Activated CD4-positive, alpha-beta T cell treated with anti-CD3 and anti-CD28 coated beads, Interleukin-2, amount 10 ng/mL, durations not matched to agents 24 days and 14 days (primary cell): ENCODE measurements around the gene MOB3A. TPM values are rescaled to one million over a fixed set of nuclear protein-coding genes. Genes with fewer than 3 reads are reported as not detected.
"Not testable (repeated sequence)": the region's sequence is repeated elsewhere in the genome, so short reads cannot be mapped to it uniquely, and the experiment has no call there.

Experiments used
- DNase-seq: peaks from one replicate; pipeline ENCODE4 v3.0.0; 2022
- H3K27ac Mint-ChIP-seq: one replicate; pipeline ENCODE4 v1.8.0; 2022; ENCODE audit warnings: mild to moderate bottlenecking, mixed read lengths
- H3K27me3 Mint-ChIP-seq: one replicate; pipeline ENCODE4 v1.8.0; 2022; ENCODE audit warnings: mixed read lengths
- H3K36me3 Mint-ChIP-seq: one replicate; pipeline ENCODE4 v1.8.0; 2022; ENCODE audit warnings: low read depth, mild to moderate bottlenecking, mixed read lengths
- H3K4me1 Mint-ChIP-seq: one replicate; pipeline ENCODE4 v1.8.0; 2021; ENCODE audit warnings: mixed read lengths
- H3K4me3 Mint-ChIP-seq: one replicate; pipeline ENCODE4 v1.8.0; 2022; ENCODE audit warnings: mild to moderate bottlenecking, moderate library complexity, mixed read lengths
- H3K9me3 Mint-ChIP-seq: one replicate; pipeline ENCODE4 v1.8.0; 2021; ENCODE audit warnings: mixed read lengths
- intact Hi-C: fragments of 100-400 bp; cut with micrococcal nuclease; formaldehyde crosslinking; loops from one replicate; pipeline ENCODE4 v1.15.1; 2023
- total RNA-seq: library from RNA; stranded (reverse); gene quantifications from 2 replicates; pipeline ENCODE4 v1.2.3, GENCODE V29; 2022

The MOB3A gene
- total RNA-seq, 1 donor from 2014 or later: 185 TPM

DNA sequence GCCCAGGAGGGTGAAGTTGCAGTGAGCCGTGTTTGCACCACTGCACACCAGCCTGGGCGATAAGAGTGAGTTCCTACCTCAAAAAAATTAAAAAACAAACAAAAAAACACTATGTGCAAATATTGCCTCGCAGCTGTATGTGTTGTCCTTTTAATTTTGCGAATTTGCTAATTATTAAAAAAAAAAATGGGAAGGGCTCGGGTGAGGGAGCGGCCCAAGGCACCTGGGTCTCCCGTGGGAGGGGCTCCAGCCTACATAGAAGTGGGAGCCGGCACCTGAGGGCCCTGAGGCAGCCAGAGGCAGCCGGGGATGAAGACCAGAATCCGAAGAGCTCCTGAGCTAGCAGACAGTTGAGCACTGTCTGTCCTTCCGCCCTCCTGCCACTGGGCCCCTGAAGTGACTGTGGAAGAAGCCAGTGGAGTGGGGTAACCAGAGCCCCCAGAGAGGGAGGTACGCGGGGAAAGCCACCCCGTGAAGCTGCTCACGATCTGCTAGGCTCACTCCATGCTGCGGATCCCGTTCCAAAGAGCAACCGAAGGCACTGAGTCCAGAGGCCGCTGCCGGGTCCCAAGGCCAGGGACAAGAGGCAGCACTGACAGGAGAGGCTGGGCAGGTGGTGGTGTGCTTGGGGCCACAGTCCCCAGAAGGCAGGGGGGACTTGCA lies 7.0 kb upstream of the MOB3A start:
- intact Hi-C loops: no loop called here
- Mint-ChIP-seq H3K4me3 (no peak overlapping the region), H3K36me3 (peaks cover 52% of the 10 kb centered on the region), H3K4me1 (peaks cover 2% of the 10 kb centered on the region), H3K27ac (no peak overlapping the region), H3K9me3 (peaks cover 8% of the 10 kb centered on the region), H3K27me3 (no peaks in the 10 kb centered on the region)
- no peak for DNase-seq

DNA sequence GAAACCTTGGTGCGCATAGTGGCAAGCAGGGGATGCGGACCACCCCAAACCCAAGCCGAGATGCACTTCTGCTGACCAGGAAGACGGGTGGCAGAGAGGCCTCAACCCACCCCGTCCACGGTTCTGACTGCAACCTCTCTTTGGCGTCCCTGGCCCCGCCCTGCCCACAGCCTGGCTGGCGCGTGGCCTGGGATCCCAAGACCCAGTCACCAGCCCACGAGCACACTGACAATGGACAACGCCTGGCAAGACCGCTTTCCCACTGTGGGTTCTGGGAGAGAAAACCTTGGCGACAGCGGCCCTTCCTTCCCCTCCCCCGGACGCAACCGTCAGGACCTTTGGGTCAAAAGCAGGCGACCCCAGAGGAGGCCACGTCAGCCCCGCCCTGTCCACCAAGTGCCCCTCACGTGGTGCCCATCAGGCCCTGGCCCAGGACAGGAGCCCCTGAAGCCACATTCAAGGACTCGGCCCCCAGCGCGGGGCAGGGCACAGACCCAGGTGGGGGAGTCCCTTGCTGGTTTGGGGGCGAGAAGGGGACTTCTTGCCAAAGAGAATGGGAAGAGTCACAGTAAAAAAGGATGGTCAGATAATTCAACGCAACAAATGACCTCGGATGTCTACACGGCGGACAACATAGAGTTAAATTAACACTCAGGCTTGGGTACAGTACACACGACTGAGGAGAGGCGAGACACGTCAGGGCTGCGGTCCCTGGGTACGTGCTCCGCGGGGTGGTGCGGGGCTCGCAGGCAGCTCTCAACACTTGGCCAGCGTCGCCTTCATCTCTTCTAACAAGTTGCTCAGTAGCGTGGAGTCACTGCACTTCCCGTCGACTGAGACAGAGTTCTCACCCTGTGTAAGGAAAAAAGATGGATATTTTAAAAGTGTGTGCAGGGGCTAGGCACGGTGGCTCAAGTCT lies 5.5 kb upstream of the MOB3A start:
- no peak overlapping the region for H3K4me3 Mint-ChIP-seq
- peaks cover 43% of the 10 kb centered on the region for H3K36me3 Mint-ChIP-seq
- H3K4me1 Mint-ChIP-seq: peaks cover 9% of the 10 kb centered on the region
- intact Hi-C loops: no loop called here
- no peaks in the 10 kb centered on the region for H3K27me3 Mint-ChIP-seq
- H3K9me3 Mint-ChIP-seq: peaks cover 8% of the 10 kb centered on the region
- no peak for DNase-seq
- no peak overlapping the region for H3K27ac Mint-ChIP-seq

DNA sequence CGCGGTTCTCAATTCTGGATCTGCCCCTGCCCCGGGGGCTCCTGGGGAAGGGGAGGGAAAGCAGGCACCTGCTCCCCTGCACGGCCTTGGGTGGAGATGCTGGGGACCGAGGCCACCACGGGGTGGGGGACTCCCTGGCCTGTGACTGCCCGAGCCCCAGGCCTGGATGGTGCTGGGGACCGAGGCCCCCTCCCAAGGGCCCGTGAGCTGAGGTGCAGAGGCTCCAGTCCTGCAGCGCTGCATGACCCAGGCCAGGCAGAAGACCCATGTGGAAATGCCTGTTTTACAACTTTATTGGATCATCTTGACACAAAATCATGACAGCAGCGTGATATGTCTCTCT lies 4.6 kb upstream of the MOB3A start:
- Mint-ChIP-seq H3K27ac (no peak overlapping the region), H3K9me3 (peaks cover 8% of the 10 kb centered on the region), H3K27me3 (no peaks in the 10 kb centered on the region), H3K4me3 (no peak overlapping the region), H3K36me3 (peaks cover 38% of the 10 kb centered on the region), H3K4me1 (peaks cover 9% of the 10 kb centered on the region)
- intact Hi-C loops: no loop called here
- no peak for DNase-seq

DNA sequence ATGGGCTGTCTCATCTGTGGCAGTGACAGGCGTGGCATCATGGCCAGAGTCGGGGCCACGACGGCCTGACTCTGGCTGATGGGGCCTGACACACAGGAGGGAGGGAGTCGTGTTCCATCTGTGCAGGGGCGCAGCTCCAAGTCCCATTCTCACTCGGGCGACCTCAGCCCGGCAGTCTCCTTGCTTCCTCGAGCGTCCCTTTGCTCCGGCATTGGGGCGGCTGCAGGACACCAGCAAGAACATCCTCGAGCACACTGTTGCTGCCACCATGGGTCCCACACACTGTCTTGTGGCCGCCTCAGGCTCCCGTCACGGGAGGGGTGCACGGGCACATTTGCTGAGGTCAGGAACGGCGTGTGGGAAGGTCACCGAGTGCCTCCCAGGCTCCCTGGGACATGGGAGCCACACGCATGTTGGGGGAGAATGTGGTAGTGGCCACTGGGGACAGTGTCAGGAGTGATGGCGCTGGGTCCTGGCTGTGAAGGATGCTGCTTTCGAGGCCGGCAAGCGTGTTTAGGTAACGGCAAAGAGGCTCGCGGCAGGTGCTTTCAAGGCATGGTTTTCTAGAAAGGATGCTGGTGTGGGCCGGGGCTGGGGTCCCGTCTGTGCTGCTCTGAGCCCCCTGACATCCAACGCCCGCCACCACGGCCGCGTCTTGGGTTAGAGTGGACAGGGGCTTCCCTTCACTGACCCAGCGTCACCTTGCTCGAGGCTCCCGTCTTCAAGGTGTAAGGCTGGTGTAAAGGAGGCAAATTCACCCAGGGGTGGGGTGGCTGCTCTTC lies 4.0 kb upstream of the MOB3A start:
- DNase-seq: peak; percentile 58
- Mint-ChIP-seq H3K4me1 (peaks cover 10% of the 10 kb centered on the region), H3K27ac (no peak overlapping the region), H3K4me3 (no peak overlapping the region), H3K36me3 (peaks cover 35% of the 10 kb centered on the region), H3K27me3 (no peaks in the 10 kb centered on the region), H3K9me3 (peaks cover 8% of the 10 kb centered on the region)
- intact Hi-C loops: loop anchor here (5.0 kb wide), 2 partner anchors 52 to 238 kb away; partner anchors contain the start of genes AP3D1 and KLF16

DNA sequence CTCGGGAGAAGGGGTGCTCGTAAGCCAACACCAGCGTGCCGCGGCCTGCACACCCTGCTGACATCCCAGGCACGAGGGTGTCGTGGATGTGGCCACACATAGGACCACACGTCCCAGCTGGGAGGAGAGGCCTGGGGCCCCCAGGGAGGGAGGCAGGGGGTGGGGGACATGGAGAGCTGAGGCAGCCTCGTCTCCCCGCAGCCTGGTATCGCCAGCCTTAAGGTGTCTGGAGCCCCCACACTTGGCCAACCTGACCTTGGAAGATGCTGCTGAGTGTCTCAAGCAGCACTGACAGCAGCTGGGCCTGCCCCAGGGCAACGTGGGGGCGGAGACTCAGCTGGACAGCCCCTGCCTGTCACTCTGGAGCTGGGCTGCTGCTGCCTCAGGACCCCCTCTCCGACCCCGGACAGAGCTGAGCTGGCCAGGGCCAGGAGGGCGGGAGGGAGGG lies 3.0 kb upstream of the MOB3A start:
- Mint-ChIP-seq H3K36me3 (peaks cover 35% of the 10 kb centered on the region), H3K27ac (no peak overlapping the region), H3K27me3 (no peaks in the 10 kb centered on the region), H3K4me3 (no peak overlapping the region), H3K9me3 (peaks cover 5% of the 10 kb centered on the region), H3K4me1 (peaks cover 17% of the 10 kb centered on the region)
- peak; percentile 62 for DNase-seq
- intact Hi-C loops: loop anchor here (5.0 kb wide), 2 partner anchors 53 to 237 kb away; partner anchors contain the start of genes AP3D1 and KLF16

DNA sequence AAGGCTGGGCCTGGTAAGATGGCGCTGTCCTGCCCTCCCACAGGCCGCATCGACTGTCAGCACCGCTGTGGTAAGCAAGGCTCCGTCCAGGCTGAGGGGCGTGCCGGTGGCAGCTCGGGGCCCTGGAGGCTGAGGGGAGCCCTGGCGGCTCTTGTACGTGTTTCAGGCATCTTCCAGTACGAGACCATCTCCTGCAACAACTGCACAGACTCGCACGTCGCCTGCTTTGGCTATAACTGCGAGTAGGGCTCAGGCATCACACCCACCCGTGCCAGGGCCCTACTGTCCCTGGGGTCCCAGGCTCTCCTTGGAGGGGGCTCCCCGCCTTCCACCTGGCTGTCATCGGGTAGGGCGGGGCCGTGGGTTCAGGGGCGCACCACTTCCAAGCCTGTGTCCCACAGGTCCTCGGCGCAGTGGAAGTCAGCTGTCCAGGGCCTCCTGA lies 1.8 kb upstream of the MOB3A start:
- Mint-ChIP-seq H3K27me3 (no peaks in the 10 kb centered on the region), H3K36me3 (peaks cover 28% of the 10 kb centered on the region), H3K4me1 (peaks cover 23% of the 10 kb centered on the region), H3K9me3 (no peaks in the 10 kb centered on the region), H3K27ac (no peak overlapping the region), H3K4me3 (peak overlapping the region; percentile 89)
- DNase-seq: no peak
- intact Hi-C loops: loop anchor here (2.0 to 5.0 kb wide), 3 partner anchors 54 to 236 kb away; partner anchors contain the start of genes AP3D1, DOT1L and KLF16

DNA sequence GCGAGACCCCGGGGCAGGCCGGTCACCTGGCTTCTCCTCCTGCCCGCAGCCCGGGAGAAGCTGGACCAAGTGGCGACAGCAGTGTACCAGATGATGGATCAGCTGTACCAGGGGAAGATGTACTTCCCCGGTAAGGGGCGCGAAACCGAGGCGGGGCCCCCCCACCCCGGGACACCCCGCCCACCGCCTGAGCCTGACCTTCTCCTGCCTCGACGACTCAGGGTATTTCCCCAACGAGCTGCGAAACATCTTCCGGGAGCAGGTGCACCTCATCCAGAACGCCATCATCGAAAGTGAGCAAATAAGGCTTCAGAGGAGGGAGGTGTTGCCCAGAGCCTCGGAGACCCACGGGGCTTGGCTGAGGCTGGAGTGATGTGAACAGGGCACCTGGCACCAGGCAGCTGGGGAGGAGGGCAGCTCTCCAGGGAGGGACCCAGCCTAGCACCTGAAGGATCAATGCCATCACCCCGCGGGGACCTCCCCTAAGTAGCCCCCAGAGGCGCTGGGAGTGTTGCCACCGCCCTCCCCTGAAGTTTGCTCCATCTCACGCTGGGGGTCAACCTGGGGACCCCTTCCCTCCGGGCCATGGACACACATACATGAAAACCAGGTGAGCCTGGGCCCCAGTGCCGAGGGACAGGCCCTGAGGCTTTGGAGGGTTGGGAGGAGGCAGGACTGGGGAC lies 1.2 kb upstream of the MOB3A start:
- no peaks in the 10 kb centered on the region for H3K27me3 Mint-ChIP-seq
- peak; percentile 86 for DNase-seq
- intact Hi-C loops: loop anchor here (2.0 to 5.0 kb wide), 3 partner anchors 55 to 235 kb away; partner anchors contain the start of genes AP3D1, DOT1L and KLF16
- H3K4me3 Mint-ChIP-seq: peak overlapping the region; percentile 89
- H3K36me3 Mint-ChIP-seq: peaks cover 30% of the 10 kb centered on the region
- peaks cover 25% of the 10 kb centered on the region for H3K4me1 Mint-ChIP-seq
- H3K27ac Mint-ChIP-seq: peak overlapping the region; percentile 88
- H3K9me3 Mint-ChIP-seq: no peaks in the 10 kb centered on the region

DNA sequence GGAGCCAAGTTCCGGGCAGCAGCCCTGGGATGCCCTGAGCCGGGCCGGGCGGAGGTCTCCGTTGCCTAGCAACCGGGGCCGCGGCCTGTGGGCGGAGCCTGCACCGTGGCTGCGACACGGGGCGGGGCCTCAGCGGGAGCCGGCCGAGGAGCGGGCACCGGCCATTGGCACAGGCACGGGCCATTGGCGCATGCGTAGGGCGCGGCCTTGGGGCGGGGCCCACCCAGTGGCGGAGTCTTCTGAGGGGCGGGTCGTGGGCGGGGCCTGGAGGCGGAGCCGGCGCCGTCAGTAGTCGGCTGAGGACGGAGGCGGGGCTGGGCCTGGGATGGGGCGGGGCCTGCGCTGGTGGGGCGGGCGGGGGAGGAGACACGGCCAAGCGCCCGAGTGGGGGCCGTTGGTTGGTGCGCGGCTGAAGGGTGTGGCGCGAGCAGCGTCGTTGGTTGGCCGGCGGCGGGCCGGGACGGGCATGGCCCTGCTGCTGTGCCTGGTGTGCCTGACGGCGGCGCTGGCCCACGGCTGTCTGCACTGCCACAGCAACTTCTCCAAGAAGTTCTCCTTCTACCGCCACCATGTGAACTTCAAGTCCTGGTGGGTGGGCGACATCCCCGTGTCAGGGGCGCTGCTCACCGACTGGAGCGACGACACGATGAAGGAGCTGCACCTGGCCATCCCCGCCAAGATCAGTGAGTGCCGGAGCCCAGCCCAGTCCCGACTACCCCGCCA lies 515 bp upstream of the MOB3A start, which contains the start of gene IZUMO4:
Gene IZUMO4, plus strand, starts transcription at position 436 of the 723 bp plus-strand sequence. Its CDS starts 31 bp downstream, at position 467.
- Mint-ChIP-seq H3K36me3 (peaks cover 30% of the 10 kb centered on the region), H3K9me3 (no peaks in the 10 kb centered on the region), H3K4me3 (peak within 1 kb of the TSS; percentile 90), H3K27ac (peak within 1 kb of the TSS; percentile 94), H3K4me1 (peaks cover 25% of the 10 kb centered on the region), H3K27me3 (no peaks in the 10 kb centered on the region)
- peak; percentile 100 for DNase-seq
- intact Hi-C loops: loop anchor here (1.0 to 5.0 kb wide), 5 partner anchors 11 to 234 kb away; partner anchors contain the start of genes AP3D1, DOT1L and KLF16

DNA sequence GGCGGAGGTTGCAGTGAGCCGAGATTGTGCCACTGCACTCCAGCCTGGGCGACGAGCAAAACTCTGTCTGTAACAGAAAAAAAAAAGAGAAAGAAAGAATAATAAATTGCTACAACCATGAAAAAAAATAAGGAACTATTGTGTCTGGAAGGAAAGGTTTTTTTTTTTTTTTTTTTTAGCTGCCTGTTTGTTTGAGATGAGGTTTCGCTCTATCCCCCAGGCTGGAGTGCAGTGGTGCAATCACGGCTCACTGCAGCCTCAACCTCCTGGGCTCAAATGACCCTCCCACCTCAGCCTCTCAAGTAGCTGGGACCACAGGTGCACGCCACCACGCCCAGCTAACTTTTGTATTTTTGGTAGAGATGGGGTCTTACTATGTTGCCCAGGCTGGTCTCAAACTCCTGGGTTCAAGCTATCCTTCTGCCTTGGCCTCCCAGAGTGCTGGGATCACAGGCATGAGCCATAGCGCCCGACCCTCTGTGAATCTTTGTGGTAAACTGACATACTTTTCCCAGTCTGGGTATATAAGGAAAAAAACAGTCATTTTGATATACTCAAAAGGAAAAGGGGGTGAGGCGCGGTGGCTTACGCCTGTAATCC lies 4.1 kb downstream of the MOB3A start:
- H3K27me3 Mint-ChIP-seq, H3K27ac Mint-ChIP-seq, intact Hi-C loops, DNase-seq, H3K9me3 Mint-ChIP-seq: not testable (repeated sequence)
- peak overlapping the region; percentile 8 for H3K4me3 Mint-ChIP-seq
- peaks cover 58% of the 10 kb centered on the region for H3K4me1 Mint-ChIP-seq
- H3K36me3 Mint-ChIP-seq: peaks cover 42% of the 10 kb centered on the region

DNA sequence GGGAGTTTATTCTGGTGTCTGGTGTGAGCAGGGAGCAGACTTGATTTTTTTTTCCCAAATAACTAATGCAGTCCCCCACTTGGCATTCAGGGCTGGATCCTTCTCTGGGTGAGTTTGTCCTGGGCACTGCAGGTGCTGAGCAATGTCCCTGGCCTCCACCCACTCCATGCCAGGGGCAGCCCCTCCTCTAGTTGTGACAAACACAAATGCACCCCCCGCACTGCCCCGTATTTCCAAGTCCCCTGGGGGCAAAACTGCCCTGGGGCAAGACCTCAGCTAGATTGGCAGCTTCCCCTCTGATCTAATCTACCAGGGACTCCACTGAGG lies 6.4 kb downstream of the MOB3A start:
- H3K27me3 Mint-ChIP-seq: peaks cover 2% of the 10 kb centered on the region
- peak overlapping the region; percentile 93 for H3K27ac Mint-ChIP-seq
- intact Hi-C loops: loop anchor here (5.0 kb wide), 1 partner anchor 212 kb away; no protein-coding TSS in a partner anchor
- DNase-seq: no peak
- peaks cover 3% of the 10 kb centered on the region for H3K9me3 Mint-ChIP-seq
- H3K4me1 Mint-ChIP-seq: peaks cover 65% of the 10 kb centered on the region
- H3K4me3 Mint-ChIP-seq: peak overlapping the region; percentile 85
- H3K36me3 Mint-ChIP-seq: peaks cover 43% of the 10 kb centered on the region

DNA sequence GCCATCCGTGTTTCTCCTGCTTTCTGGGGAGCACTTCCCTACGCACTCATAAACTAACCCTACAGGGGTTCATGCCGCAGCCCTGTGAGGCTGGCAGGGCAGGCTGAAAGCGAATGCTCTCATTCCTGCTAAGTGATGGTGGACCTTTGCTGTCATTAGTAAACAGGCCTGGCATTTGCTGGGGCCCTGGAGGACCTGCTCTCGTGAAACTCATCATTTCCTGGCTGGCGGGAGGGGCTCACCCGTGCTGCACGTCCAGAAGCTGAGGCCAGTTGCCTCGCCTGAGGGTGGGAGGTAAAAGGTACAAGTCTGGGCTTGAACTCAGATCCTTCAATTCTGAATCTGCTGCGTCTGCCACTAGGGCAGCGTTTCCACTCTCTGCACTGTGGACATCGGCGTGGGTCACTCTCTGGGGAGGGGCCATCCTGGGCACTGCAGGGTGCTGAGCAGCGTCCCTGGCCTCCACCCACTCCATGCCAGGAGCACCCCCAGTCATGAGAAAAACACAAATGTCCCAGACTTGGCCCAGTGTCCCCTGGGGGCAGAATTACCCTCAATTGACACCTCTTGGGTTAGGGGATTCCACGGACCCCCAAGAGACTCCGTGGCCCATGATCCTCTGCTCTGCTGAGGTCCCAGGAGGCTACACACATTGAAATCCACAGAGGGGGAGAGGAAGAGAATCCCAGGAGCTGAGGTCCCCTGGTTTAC lies 7.0 kb downstream of the MOB3A start:
- H3K4me3 Mint-ChIP-seq: peak overlapping the region; percentile 85
- peak overlapping the region; percentile 93 for H3K27ac Mint-ChIP-seq
- intact Hi-C loops: loop anchor here (5.0 kb wide), 1 partner anchor 212 kb away; no protein-coding TSS in a partner anchor
- peaks cover 41% of the 10 kb centered on the region for H3K36me3 Mint-ChIP-seq
- H3K27me3 Mint-ChIP-seq: peaks cover 2% of the 10 kb centered on the region
- H3K4me1 Mint-ChIP-seq: peaks cover 60% of the 10 kb centered on the region
- DNase-seq: peak; percentile 68
- peaks cover 3% of the 10 kb centered on the region for H3K9me3 Mint-ChIP-seq
